ENCODE results near the gene PIMREG. TPM values are rescaled to one million over a fixed set of nuclear protein-coding genes. Genes with fewer than 3 reads are reported as not detected.
A peak's percentile ranks its signal among the peaks of the same experiment; 100 is the strongest.

The PIMREG gene
- polyA plus RNA-seq, 2 of the 4 experiments (the other 2 are of a cell fraction): 26.3 to 28.9 TPM

DNA sequence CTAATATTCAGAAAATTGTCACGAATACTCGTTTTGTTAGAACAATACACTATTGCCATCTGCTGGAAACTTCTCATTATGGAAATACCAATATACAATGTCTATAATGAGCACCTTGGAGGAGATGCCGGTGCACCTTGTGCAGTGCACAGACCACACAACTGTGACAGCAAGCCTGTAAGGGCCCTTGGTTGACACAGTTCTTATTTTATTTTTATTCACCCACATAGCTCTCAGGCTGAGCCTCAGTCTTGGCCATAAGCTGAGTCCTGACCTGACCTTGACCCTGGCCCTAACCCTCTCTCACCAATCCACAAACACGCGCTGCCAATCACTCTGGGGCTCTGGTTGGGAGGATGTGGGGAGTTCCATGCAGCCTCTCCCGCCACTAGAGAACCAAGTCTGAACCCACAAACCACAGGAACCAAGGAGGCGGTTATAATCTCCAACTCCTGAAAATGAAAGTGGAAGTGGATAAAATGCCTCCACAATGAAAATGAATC, 16.9 kb upstream of the PIMREG start (continued):
- no peak for TF ChIP-seq FOXS1 (CRISPR knock-in tag; IDR thresholded peaks at IDR 0.05)
- TF ChIP-seq, protein P1, sequence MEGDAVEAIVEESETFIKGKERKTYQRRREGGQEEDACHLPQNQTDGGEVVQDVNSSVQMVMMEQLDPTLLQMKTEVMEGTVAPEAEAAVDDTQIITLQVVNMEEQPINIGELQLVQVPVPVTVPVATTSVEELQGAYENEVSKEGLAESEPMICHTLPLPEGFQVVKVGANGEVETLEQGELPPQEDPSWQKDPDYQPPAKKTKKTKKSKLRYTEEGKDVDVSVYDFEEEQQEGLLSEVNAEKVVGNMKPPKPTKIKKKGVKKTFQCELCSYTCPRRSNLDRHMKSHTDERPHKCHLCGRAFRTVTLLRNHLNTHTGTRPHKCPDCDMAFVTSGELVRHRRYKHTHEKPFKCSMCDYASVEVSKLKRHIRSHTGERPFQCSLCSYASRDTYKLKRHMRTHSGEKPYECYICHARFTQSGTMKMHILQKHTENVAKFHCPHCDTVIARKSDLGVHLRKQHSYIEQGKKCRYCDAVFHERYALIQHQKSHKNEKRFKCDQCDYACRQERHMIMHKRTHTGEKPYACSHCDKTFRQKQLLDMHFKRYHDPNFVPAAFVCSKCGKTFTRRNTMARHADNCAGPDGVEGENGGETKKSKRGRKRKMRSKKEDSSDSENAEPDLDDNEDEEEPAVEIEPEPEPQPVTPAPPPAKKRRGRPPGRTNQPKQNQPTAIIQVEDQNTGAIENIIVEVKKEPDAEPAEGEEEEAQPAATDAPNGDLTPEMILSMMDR (IDR thresholded peaks at IDR 0.05): peak; percentile 39; the same call in 2 of the 3 replicates
- no peak for TF ChIP-seq KDM5A (IDR thresholded peaks at IDR 0.05)

- 59% methylated on average over 17 of the region's 17 CpGs for WGBS (ENCODE audit: missing lambda C conversion rate)
- Histone ChIP-seq H3K27ac (no peak overlapping the region), H3K4me3 (no peak overlapping the region), H3K4me2 (no peak overlapping the region), H3K4me1 (no peaks in the 10 kb centered on the region), H3K9me3 (peaks cover 15% of the 10 kb centered on the region; the same call in 2 of the 3 replicates)
- DNase-seq (ENCODE audit: low read depth in 1 of 2, low spot score in 1 of 2): no peak
- FAIRE-seq: no peak
- ChIA-PET CTCF (interaction anchor here (0.6 to 21.4 kb wide), 8 partner anchors 7 to 1430 kb away, joined by 3 to 394 read pairs (median 3); partner anchors contain the start of genes AIPL1 and KIF1C), POLR2A (no interaction called here)
- TF ChIP-seq ZFP36 (IDR thresholded peaks at IDR 0.05; ENCODE audit: borderline replicate concordance, partially characterized antibody): peak; percentile 50
- TF ChIP-seq RCOR1 (IDR thresholded peaks at IDR 0.05; ENCODE audit: low read depth, low read length): no peak
- ATAC-seq: no peak
Measured at GRCh38 chr17:6428207-6428965, 15.9 kb upstream of the PIMREG start.

GRCh38 chr17:6429266-6429665, 15.0 kb upstream of the PIMREG start:
- DNase-seq (ENCODE audit: low read depth in 1 of 2, low spot score in 1 of 2) (no peak), FAIRE-seq (no peak), ATAC-seq (no peak)
- WGBS (ENCODE audit: missing lambda C conversion rate): 45% methylated on average over 7 of the region's 7 CpGs
- H3K27ac ChIP-seq: no peak overlapping the region
- POLR2A ChIA-PET: no interaction called here
- H3K4me2 ChIP-seq: no peak overlapping the region
- H3K4me3 ChIP-seq: no peak overlapping the region
- CTCF ChIA-PET: interaction anchor here (1.6 to 21.4 kb wide), 2 partner anchors 834 to 842 kb away, joined by 5 to 394 read pairs; no protein-coding TSS in a partner anchor
- TF ChIP-seq MAZ (IDR thresholded peaks at IDR 0.05; ENCODE audit: borderline replicate concordance, low read depth, low read length) (no peak), E2F6 (IDR thresholded peaks at IDR 0.05; ENCODE audit: borderline replicate concordance, low read depth) (no peak), HOXB13 (CRISPR knock-in tag; IDR thresholded peaks at IDR 0.05; ENCODE audit: low read depth) (no peak)
- TF ChIP-seq, protein P2, sequence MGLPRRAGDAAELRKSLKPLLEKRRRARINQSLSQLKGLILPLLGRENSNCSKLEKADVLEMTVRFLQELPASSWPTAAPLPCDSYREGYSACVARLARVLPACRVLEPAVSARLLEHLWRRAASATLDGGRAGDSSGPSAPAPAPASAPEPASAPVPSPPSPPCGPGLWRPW (IDR thresholded peaks at IDR 0.05): no peak
- peaks cover 15% of the 10 kb centered on the region; the same call in 2 of the 3 replicates for H3K9me3 ChIP-seq
- H3K4me1 ChIP-seq: no peaks in the 10 kb centered on the region

DNA sequence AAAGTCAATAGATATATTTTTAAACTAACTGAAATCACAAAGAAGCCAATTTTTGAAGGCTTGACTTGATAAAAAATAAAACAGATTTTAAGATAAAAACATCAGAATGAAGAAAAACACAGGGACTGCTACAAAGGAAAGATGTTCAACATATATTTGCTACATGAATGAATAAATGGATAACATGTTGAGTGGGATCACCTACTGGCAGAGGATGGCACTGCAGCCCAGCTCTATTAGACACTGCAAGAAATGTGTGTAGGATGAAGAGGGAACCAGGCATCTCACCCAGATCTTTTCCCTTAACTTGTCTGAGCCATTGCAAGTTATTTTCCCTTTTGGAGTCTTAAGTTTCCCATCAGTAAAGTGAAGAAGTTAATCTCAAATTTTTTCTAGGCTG, 13.5 kb upstream of the PIMREG start:
- no peaks in the 10 kb centered on the region for H3K4me1 ChIP-seq
- CTCF ChIA-PET: interaction anchor here (0.7 to 1.9 kb wide), 5 partner anchors 9 to 994 kb away, joined by 3 to 6 read pairs (median 5); no protein-coding TSS in a partner anchor
- H3K4me2 ChIP-seq: no peak overlapping the region
- no peak for ATAC-seq
- FAIRE-seq: peak; percentile 46
- TF ChIP-seq PHF8 (IDR thresholded peaks at IDR 0.05; ENCODE audit: borderline replicate concordance, low read depth) (no peak), JUN (IDR thresholded peaks at IDR 0.05) (no peak), NR3C1 (IDR thresholded peaks at IDR 0.05) (no peak), HEYL (CRISPR knock-in tag; IDR thresholded peaks at IDR 0.05) (no peak), FOXS1 (CRISPR knock-in tag; IDR thresholded peaks at IDR 0.05) (no peak), POLR2AphosphoS2 (conservative IDR thresholded peaks at IDR 0.05; ENCODE audit: low read length) (no peak), CBX2 (IDR thresholded peaks at IDR 0.05; ENCODE audit: borderline replicate concordance, low read depth) (no peak), MAX (IDR thresholded peaks at IDR 0.05) (no peak), KDM1A (IDR thresholded peaks at IDR 0.05; ENCODE audit: low read depth) (no peak), RFX5 (IDR thresholded peaks at IDR 0.05) (no peak), NPAS2 (CRISPR knock-in tag; IDR thresholded peaks at IDR 0.05; ENCODE audit: borderline replicate concordance) (no peak), HMGXB4 (CRISPR knock-in tag; IDR thresholded peaks at IDR 0.05; ENCODE audit: borderline replicate concordance) (no peak), RNF2 (IDR thresholded peaks at IDR 0.05; ENCODE audit: borderline replicate concordance, low read depth) (no peak), CHD4 (IDR thresholded peaks at IDR 0.05; ENCODE audit: borderline replicate concordance) (no peak)
- TF ChIP-seq, protein P1 (IDR thresholded peaks at IDR 0.05): no peak
- H3K27ac ChIP-seq: no peak overlapping the region
- peak in 1 of 2 experiments; percentile 50 for DNase-seq (ENCODE audit: low read depth in 1 of 2, low spot score in 1 of 2)
- H3K4me3 ChIP-seq: no peak overlapping the region
- peaks cover 15% of the 10 kb centered on the region; the same call in 2 of the 3 replicates for H3K9me3 ChIP-seq
- POLR2A ChIA-PET: no interaction called here

Data from A549 (cell line).